GM06990 (cell line): ENCODE data around the gene PKM.

Experiments used
- DNase-seq: peaks from one replicate; pipeline ENCODE4 v3.0.0-alpha.2; 2011; ENCODE audit not compliant: insufficient read length; ENCODE audit errors: extremely low read depth
- H3K27me3 ChIP-seq: replicated peaks from 2 replicates; pipeline ENCODE4 v1.6.0; 2011; ENCODE audit warnings: low read length; ENCODE audit not compliant: control insufficient read depth, insufficient read depth
- H3K36me3 ChIP-seq: 2 replicates; pipeline ENCODE4 v1.5.1; 2011; ENCODE audit warnings: low read length; ENCODE audit not compliant: control insufficient read depth, insufficient read depth
- H3K4me3 ChIP-seq: replicated peaks from 2 replicates; pipeline ENCODE4 v1.5.1; 2011; ENCODE audit warnings: low read depth, mild to moderate bottlenecking, control low read depth, low read length
- TF ChIP-seq, protein P1 (sequence below): IDR thresholded peaks from 2 replicates; pipeline ENCODE4 v1.5.1; 2011; ENCODE audit warnings: low read length, control low read depth, mild to moderate bottlenecking, inconsistent platforms; ENCODE audit not compliant: insufficient read depth, poor library complexity, severe bottlenecking

Gene PKM

DNA sequence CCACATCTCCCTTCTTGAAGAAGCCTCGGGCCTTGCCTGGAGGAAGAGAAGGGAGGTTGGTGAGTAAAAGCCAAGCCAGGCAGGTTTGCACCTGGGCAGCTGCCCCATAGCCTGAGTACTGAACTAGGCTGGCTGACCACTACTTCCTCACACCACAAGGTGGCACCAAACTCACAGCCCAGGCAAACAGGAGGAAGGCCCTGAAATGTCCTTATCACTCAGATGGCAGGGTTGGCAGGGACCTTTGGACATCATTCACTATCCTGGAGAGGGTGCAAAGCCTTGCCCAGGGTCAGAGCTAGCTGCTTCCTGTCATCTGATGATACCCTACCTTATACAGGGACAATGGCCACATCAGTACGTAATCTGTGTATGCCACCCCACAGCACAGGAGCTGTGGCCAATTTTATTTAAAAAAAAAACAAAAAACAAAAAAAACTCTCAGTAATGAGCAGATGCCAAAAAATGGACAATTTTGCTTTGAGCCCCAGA is 31.2 kb downstream of the PKM start:
- H3K36me3 ChIP-seq: peaks cover 58% of the 10 kb centered on the region
- TF ChIP-seq, protein P1, sequence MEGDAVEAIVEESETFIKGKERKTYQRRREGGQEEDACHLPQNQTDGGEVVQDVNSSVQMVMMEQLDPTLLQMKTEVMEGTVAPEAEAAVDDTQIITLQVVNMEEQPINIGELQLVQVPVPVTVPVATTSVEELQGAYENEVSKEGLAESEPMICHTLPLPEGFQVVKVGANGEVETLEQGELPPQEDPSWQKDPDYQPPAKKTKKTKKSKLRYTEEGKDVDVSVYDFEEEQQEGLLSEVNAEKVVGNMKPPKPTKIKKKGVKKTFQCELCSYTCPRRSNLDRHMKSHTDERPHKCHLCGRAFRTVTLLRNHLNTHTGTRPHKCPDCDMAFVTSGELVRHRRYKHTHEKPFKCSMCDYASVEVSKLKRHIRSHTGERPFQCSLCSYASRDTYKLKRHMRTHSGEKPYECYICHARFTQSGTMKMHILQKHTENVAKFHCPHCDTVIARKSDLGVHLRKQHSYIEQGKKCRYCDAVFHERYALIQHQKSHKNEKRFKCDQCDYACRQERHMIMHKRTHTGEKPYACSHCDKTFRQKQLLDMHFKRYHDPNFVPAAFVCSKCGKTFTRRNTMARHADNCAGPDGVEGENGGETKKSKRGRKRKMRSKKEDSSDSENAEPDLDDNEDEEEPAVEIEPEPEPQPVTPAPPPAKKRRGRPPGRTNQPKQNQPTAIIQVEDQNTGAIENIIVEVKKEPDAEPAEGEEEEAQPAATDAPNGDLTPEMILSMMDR: peak; percentile 92
- no peak overlapping the region for H3K4me3 ChIP-seq
- no peaks in the 10 kb centered on the region for H3K27me3 ChIP-seq
- DNase-seq: peak; percentile 38

DNA sequence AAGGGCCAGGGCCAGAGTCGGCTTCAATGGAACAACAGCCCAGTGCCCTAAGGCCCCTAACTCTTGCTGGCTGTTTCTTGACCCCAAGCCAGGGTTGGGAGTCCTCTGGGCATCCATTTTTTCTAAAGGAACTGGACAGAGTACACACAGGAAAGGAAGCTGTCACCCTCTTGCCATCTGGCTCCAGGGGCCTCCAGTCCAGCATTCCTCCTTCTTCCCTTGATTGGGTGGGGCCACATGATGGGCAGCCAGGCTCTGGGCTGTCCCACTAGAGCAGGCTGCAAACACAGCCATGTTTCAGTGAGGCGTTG is 31.8 kb downstream of the PKM start:
- Histone ChIP-seq H3K4me3 (no peak overlapping the region), H3K27me3 (no peaks in the 10 kb centered on the region), H3K36me3 (peaks cover 54% of the 10 kb centered on the region)
- TF ChIP-seq, protein P1: no peak
- no peak for DNase-seq

DNA sequence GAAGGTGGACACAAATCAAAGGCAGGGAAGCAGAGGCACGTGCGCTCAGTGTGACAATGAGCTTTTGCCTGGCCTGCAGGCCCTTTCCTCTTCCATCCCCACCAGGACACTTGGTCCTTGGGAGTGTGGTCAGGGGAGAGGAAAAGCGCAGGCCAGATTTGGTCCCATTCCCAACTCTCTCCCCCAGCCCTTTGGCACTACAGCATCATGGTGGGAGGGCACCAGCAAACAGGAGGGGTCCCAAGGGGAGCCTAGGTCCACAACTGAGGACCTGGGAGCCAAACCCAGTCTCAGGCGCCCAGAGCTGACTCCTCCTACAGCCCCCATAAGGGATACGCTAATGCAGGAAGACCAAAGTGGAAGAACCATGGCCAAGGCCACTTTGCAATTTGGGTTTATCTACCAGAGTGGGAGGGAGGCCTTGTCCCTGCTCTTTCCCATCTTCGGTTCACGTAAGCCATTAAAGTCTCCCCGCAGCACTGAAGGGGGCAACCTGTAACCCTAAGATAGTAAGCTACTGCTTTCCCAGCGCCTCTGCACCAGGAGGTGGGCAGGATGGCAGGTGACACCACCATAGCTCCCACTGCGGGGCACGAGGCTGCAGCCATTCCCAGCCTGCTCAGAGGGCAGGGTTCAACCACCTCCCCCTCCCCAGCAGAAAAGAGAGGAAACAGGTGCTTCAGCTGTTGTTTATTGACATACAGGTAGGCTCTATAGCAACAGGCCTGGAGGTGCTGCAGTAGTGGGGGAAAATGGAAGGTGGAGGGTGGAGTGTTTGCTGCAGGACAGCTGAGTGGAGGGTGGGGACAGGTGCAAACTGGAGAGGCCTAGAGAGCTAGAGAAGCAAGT is 32.4 kb downstream of the PKM start:
- no peak overlapping the region for H3K4me3 ChIP-seq

DNA sequence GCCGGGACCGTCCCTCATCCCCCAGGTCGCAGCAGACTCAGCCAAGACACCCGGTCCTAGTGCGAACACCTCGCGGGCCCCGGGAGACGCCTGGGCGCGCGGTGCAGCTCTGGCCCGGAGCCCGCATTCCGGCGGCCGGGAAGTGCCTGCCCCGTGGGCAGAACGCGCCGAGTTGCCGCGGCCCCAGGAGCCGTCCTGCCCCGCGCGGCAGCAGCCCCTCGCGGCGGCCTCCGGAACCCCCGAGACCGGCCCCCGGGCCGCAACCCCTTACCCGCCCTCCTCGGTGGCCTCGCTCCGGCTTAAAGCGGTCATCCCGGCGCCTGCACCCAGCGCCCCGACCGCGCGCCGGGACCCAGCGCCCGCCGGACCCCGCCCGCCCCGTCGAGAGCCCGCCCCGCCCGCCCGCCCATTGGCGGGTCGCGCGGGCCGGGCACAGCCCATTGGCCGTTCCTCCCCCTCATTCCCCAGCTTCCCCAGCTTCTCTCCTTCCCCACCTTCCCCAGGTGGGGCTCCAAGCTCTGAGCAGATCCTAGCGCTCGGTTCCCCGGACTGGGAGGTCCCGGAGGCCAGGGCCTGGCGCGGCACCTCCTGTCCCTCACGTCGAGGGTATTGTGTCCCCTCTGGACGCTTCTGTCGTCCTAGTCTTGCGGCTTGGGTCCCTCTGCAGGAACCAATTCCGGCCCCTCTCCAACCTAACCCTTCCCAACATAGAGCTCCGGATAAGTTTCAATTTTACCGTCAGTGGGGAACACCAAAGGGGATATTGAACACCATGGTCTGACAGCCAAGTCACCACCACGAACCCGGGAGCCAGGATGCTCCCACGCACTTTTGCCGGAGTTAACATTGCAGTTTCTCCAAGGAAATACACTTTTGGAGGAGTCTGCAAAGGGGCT is 33.3 kb downstream of the PKM start, which contains the start of gene GRAMD2A:
TSS of gene GRAMD2A (minus strand) at position 328 of the 896 bp plus-strand sequence.
- Histone ChIP-seq H3K27me3 (no peaks in the 10 kb centered on the region), H3K36me3 (peaks cover 42% of the 10 kb centered on the region), H3K4me3 (no peak within 1 kb of the TSS)
- peak; percentile 45 for DNase-seq
- TF ChIP-seq, protein P1: no peak

More for the DNA sequence above, 32.4 kb downstream of the PKM start:
- TF ChIP-seq, protein P1: no peak
- no peak for DNase-seq
- no peaks in the 10 kb centered on the region for H3K27me3 ChIP-seq
- peaks cover 51% of the 10 kb centered on the region for H3K36me3 ChIP-seq

DNA sequence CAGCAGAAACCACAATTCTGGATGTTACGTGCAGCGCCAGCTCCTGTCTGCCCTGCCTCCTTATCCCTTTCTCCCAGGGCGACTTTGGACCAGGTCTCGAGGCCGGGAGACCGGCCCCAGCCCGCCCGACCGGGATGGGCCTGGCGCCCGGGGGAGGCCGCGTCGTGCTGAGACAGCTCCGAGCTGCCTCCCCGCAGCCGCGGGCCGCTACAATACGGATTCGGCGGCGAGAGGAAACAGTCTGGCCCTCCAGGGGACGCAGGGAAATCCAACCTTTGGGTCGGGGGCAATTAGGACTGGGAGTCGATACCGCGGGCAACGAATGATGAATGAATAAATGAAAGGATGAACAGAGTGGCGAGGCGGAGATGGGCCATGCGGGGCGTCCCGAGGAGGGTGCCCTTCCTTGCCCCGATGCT is 33.9 kb downstream of the PKM start:
- TF ChIP-seq, protein P1: no peak
- no peak overlapping the region for H3K4me3 ChIP-seq

More for the DNA sequence above, 33.9 kb downstream of the PKM start:
- peak; percentile 37 for DNase-seq
- Histone ChIP-seq H3K36me3 (peaks cover 36% of the 10 kb centered on the region), H3K27me3 (no peaks in the 10 kb centered on the region)
